HepG2 (cell line): ENCODE results near the gene DESI2. TPM values are rescaled to one million over a fixed set of nuclear protein-coding genes. Genes with fewer than 3 reads are reported as not detected.

ENCODE experiments used
- ARNT2 ChIP-seq: sonication (generic); formaldehyde crosslinking; IDR thresholded peaks from 2 replicates; pipeline ENCODE4 v1.8.0; 2022; ENCODE audit warnings: mild to moderate bottlenecking, low read depth, missing genetic modification reagents, moderate library complexity
- ARNTL ChIP-seq: sonication (generic); formaldehyde crosslinking; IDR thresholded peaks from 2 replicates; pipeline ENCODE4 v1.4.0; 2020; ENCODE audit warnings: mild to moderate bottlenecking, missing genetic modification reagents
- ATF7-NPFF ChIP-seq: sonication (generic); formaldehyde crosslinking; IDR thresholded peaks from 2 replicates; pipeline ENCODE4 v1.8.1; 2023; ENCODE audit warnings: mild to moderate bottlenecking, low read depth, missing genetic modification reagents, moderate library complexity
- BCL3 ChIP-seq: sonication (generic); formaldehyde crosslinking; IDR thresholded peaks from 2 replicates; pipeline ENCODE4 v1.5.1; 2020; ENCODE audit warnings: mild to moderate bottlenecking, missing genetic modification reagents, moderate library complexity
- CAMTA2 ChIP-seq: sonication (generic); formaldehyde crosslinking; IDR thresholded peaks from 2 replicates; pipeline ENCODE4 v1.4.0; 2020; ENCODE audit warnings: mild to moderate bottlenecking, missing genetic modification reagents, borderline replicate concordance
- E2F1 ChIP-seq: sonication (generic); formaldehyde crosslinking; IDR thresholded peaks from 2 replicates; pipeline ENCODE4 v1.5.0; 2020; ENCODE audit warnings: missing genetic modification reagents
- E2F5 ChIP-seq: sonication (generic); formaldehyde crosslinking; conservative IDR thresholded peaks from 2 replicates; pipeline ENCODE4 v1.4.0; 2020; ENCODE audit warnings: missing genetic modification reagents
- FOXA3 ChIP-seq: IDR thresholded peaks from 2 replicates; pipeline ENCODE4 v1.6.1; 2016; ENCODE audit warnings: missing genetic modification reagents, missing compliant biosample characterization
- KAT7 ChIP-seq: IDR thresholded peaks from 2 replicates; pipeline ENCODE4 v1.6.1; 2018; ENCODE audit warnings: borderline replicate concordance, missing compliant biosample characterization
- KDM3A ChIP-seq: IDR thresholded peaks from 2 replicates; pipeline ENCODE4 v1.6.1; 2018; ENCODE audit warnings: low read depth, missing compliant biosample characterization
- MXD3 ChIP-seq: IDR thresholded peaks from 2 replicates; pipeline ENCODE4 v1.6.1; 2016; ENCODE audit warnings: mild to moderate bottlenecking, missing biosample characterization, missing genetic modification reagents
- NAIF1 ChIP-seq: sonication (generic); formaldehyde crosslinking; IDR thresholded peaks from 2 replicates; pipeline ENCODE4 v1.5.0; 2020; ENCODE audit warnings: mild to moderate bottlenecking, missing genetic modification reagents, borderline replicate concordance
- RAD21 ChIP-seq: fragments of 450-650 bp; formaldehyde crosslinking; IDR thresholded peaks from 2 replicates; pipeline ENCODE4 v1.5.0; 2020; ENCODE audit warnings: mild to moderate bottlenecking
- SAFB2 ChIP-seq: sonication (generic); formaldehyde crosslinking; IDR thresholded peaks from 2 replicates; pipeline ENCODE4 v1.5.1; 2020; ENCODE audit warnings: missing genetic modification reagents, low read depth, mild to moderate bottlenecking, borderline replicate concordance
- SAP130 ChIP-seq: IDR thresholded peaks from 2 replicates; pipeline ENCODE4 v1.6.1; 2016; ENCODE audit warnings: low read depth
- THYN1 ChIP-seq: sonication (generic); formaldehyde crosslinking; IDR thresholded peaks from 2 replicates; pipeline ENCODE4 v1.8.1; 2023; ENCODE audit warnings: low read depth, mild to moderate bottlenecking, moderate library complexity, missing genetic modification reagents, borderline replicate concordance
- YEATS4 ChIP-seq: sonication (generic); formaldehyde crosslinking; IDR thresholded peaks from 2 replicates; pipeline ENCODE4 v1.4.0; 2020; ENCODE audit warnings: missing genetic modification reagents, borderline replicate concordance
- ZBTB25 ChIP-seq: IDR thresholded peaks from 2 replicates; pipeline ENCODE4 v1.6.1; 2018; ENCODE audit warnings: missing genetic modification reagents
- ZNF276 ChIP-seq: sonication (generic); formaldehyde crosslinking; IDR thresholded peaks from 2 replicates; pipeline ENCODE4 v1.4.0; 2020; ENCODE audit warnings: mild to moderate bottlenecking, low read depth, missing genetic modification reagents
- ZNF550 ChIP-seq: sonication (generic); formaldehyde crosslinking; IDR thresholded peaks from 2 replicates; pipeline ENCODE4 v1.4.0; 2020; ENCODE audit warnings: mild to moderate bottlenecking, missing genetic modification reagents, borderline replicate concordance
- ZNF777 ChIP-seq: sonication (generic); formaldehyde crosslinking; IDR thresholded peaks from 2 replicates; pipeline ENCODE4 v1.4.0; 2020; ENCODE audit warnings: missing genetic modification reagents
- ZNF879 ChIP-seq: sonication (generic); formaldehyde crosslinking; IDR thresholded peaks from 2 replicates; pipeline ENCODE4 v1.8.1; 2023; ENCODE audit warnings: missing genetic modification reagents
- polyA plus RNA-seq, 8 experiments: library from polyadenylated mRNA; depleted of rRNA in 3 of 8; stranded (reverse) in 7 of 8; unstranded in 1 of 8; fragments of >200 nt; fragmentation: Illumina TruSeq in 4 of 8; extraction: Trizol in 4 of 8; gene quantifications; 2 replicates each; pipeline versions ENCODE4 v1.2.1 to v1.2.3, GENCODE V29; 2011 to 2016; ENCODE audit warnings: low read depth in 4 of 8, missing spikeins in 1 of 8, mixed read lengths in 1 of 8; ENCODE audit not compliant: insufficient read depth in 1 of 8
- total RNA-seq, 5 experiments: library from RNA; depleted of rRNA; stranded (reverse); fragments of >200 nt; fragmentation: Illumina TruSeq; extraction: Trizol; gene quantifications; 2 replicates each; pipeline ENCODE4 v1.2.3, GENCODE V29; 2016; ENCODE audit warnings: low read depth in 1 of 5

DESI2 gene
- total and polyA plus RNA-seq, 2 of the 13 experiments (the other 11 are each of a cell fraction or from before 2014, with no cell fraction given), result 23.1 to 42.2 TPM

- TF ChIP-seq E2F1, result peak; percentile 60; the same call in 1 of the 2 replicates
- TF ChIP-seq ATF7-NPFF (CRISPR knock-in tag), result peak; percentile 91
- peak; percentile 41; the same call in 1 of the 2 replicates for TF ChIP-seq E2F5 (CRISPR knock-in tag)
- peak; percentile 68 for TF ChIP-seq ARNTL
- peak; percentile 40; the same call in 1 of the 2 replicates for TF ChIP-seq ZNF276 (CRISPR knock-in tag)
- no peak for TF ChIP-seq NAIF1 (CRISPR knock-in tag)
- peak; percentile 32; the same call in 1 of the 2 replicates for TF ChIP-seq FOXA3 (CRISPR knock-in tag)
- TF ChIP-seq SAP130 (CRISPR knock-in tag), result peak; percentile 83
- no peak; the same call in none of the 2 replicates for TF ChIP-seq ARNT2
- TF ChIP-seq ZBTB25 (CRISPR knock-in tag), result peak; percentile 52; the same call in 1 of the 2 replicates
- 0 out of 2 replicates have a peak, but pooled peaks have one; percentile 22 for TF ChIP-seq KDM3A (CRISPR knock-in tag)
- peak; percentile 17; the same call in 1 of the 2 replicates for TF ChIP-seq ZNF879 (CRISPR knock-in tag)
- peak; percentile 88 for TF ChIP-seq YEATS4 (CRISPR knock-in tag)
- TF ChIP-seq BCL3 (CRISPR knock-in tag), result peak; percentile 12
- TF ChIP-seq SAFB2 (CRISPR knock-in tag), result peak; percentile 76; the same call in 1 of the 2 replicates
- peak; percentile 67 for TF ChIP-seq RAD21 (CRISPR knock-in tag)
- TF ChIP-seq ZNF550 (CRISPR knock-in tag), result no peak; the same call in 1 of the 2 replicates
- 0 out of 2 replicates have a peak, but pooled peaks have one; percentile 46 for TF ChIP-seq CAMTA2 (CRISPR knock-in tag)
- TF ChIP-seq THYN1 (CRISPR knock-in tag), result no peak
- peak; percentile 64; the same call in 1 of the 2 replicates for TF ChIP-seq MXD3 (CRISPR knock-in tag)
- TF ChIP-seq KAT7 (CRISPR knock-in tag), result peak; percentile 78; the same call in 1 of the 2 replicates
- peak; percentile 76; the same call in 1 of the 2 replicates for TF ChIP-seq ZNF777 (CRISPR knock-in tag)
Measured at GRCh38 chr1:244652623-244653438, at the start of gene DESI2 (continued).
